ENCODE measurements around the gene HTRA3. TPM values are rescaled to one million over a fixed set of nuclear protein-coding genes. Genes with fewer than 3 reads are reported as not detected.
A peak's percentile ranks its signal among the peaks of the same experiment; 100 is the strongest.

The HTRA3 gene
- total RNA-seq, 1 experiment from 2014 or later = 2.3 TPM

DNA sequence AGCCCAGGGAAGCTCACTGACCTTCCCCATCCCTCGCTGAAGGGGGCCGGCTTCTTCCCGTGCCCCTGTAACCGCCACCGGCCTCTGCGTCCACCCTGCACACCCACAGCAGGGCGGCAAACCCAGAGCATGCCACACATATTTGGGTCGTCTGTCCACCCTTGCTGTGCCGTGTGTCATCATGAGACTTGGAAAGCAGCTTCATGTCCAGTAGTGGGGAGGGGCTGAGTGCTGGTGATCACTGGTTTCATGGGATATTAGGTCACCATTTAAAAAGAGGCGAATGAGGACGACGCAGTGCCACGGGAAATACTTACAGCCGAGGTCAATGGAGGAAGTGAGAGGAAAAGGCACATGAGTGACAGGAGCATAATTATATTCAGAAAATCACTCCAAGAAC lies 74.8 kb downstream of the HTRA3 start (continued):
- no peak for TF ChIP-seq ERG (CRISPR knock-in tag; IDR thresholded peaks at IDR 0.05)
- TF ChIP-seq, protein P1, sequence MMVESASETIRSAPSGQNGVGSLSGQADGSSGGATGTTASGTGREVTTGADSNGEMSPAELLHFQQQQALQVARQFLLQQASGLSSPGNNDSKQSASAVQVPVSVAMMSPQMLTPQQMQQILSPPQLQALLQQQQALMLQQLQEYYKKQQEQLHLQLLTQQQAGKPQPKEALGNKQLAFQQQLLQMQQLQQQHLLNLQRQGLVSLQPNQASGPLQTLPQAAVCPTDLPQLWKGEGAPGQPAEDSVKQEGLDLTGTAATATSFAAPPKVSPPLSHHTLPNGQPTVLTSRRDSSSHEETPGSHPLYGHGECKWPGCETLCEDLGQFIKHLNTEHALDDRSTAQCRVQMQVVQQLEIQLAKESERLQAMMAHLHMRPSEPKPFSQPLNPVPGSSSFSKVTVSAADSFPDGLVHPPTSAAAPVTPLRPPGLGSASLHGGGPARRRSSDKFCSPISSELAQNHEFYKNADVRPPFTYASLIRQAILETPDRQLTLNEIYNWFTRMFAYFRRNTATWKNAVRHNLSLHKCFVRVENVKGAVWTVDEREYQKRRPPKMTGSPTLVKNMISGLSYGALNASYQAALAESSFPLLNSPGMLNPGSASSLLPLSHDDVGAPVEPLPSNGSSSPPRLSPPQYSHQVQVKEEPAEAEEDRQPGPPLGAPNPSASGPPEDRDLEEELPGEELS (CRISPR knock-in tag; IDR thresholded peaks at IDR 0.05) = no peak
- no peak for TF ChIP-seq SOX15 (CRISPR knock-in tag; IDR thresholded peaks at IDR 0.05)
- TF ChIP-seq ELF4 (CRISPR knock-in tag; IDR thresholded peaks at IDR 0.05; ENCODE audit: low read depth) = no peak
- TF ChIP-seq, protein P2, sequence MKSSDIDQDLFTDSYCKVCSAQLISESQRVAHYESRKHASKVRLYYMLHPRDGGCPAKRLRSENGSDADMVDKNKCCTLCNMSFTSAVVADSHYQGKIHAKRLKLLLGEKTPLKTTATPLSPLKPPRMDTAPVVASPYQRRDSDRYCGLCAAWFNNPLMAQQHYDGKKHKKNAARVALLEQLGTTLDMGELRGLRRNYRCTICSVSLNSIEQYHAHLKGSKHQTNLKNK (CRISPR knock-in tag; IDR thresholded peaks at IDR 0.05) = no peak
- no peak for TF ChIP-seq ATF6 (CRISPR knock-in tag; IDR thresholded peaks at IDR 0.05)

DNA sequence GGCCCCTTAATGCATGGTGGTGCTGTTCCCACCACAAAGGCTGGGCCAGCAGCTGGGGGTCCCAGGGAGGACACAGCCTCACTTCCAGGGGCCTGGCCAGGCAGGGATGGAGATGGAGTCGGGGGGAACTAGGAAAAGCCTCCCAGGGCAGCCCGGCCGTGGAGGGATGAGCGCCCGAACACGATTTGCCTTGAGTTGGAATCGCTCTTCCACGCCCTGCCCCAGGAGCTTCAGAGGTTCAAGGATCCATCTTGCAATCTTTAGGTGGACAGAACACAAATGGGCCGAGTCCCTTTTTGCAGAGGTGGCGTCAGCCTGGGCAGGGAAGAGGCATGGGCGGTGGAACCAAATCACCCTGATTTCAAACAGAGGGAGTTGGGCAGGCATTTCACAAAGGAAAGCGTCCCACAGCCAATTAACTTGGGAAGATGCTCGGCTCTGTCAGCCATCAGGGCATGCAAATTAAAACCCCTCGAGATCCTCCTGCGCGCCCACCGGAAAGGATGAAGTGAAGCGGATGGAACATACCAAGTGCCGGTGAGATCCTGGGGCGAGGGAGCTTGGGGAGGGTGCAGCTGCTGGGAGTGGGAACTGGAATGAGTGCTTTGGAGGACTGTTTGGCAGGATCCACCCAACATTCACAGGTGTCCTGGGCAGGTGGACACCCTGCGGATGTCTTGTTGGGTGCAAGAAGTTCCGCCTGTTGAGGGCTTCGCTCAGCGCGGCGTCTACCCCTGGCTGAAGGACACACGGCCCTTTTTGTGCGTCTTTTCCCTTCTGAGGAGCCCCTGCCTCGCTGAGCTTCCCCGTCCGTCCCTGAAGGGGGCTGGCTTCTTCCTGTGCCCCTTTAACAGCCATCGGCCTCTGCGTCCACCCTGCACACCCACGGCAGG lies 75.7 kb downstream of the HTRA3 start:
- TF ChIP-seq NR2C2 (CRISPR knock-in tag; IDR thresholded peaks at IDR 0.05) (no peak), CREB1 (CRISPR knock-in tag; IDR thresholded peaks at IDR 0.05) (no peak), E2F5 (CRISPR knock-in tag; IDR thresholded peaks at IDR 0.05) (no peak), TCF7 (CRISPR knock-in tag; IDR thresholded peaks at IDR 0.05; ENCODE audit: low read depth) (no peak)
- DNase-seq (ENCODE audit: low spot score) = no peak
- Mint-ChIP-seq H3K27ac (peak overlapping the region; percentile 60; the same call in 1 of the 2 replicates), H3K9me3 (no peaks in the 10 kb centered on the region), H3K27me3 (ENCODE audit: low read depth) (peaks cover 5% of the 10 kb centered on the region; the same call in 1 of the 2 replicates), H3K4me1 (peaks cover 10% of the 10 kb centered on the region), H3K36me3 (no peaks in the 10 kb centered on the region), H3K4me3 (no peak overlapping the region)
- ChIA-PET CTCF (interaction anchor here (1.2 to 5.4 kb wide), 2 partner anchors 25 to 78 kb away, joined by 3 to 39 read pairs; no protein-coding TSS in a partner anchor), POLR2A (no interaction called here)
- no peak for ATAC-seq

GRCh38 chr4:8345946-8346814 lies 76.6 kb downstream of the HTRA3 start:
- Mint-ChIP-seq H3K9me3 (no peaks in the 10 kb centered on the region), H3K4me3 (no peak overlapping the region), H3K4me1 (peaks cover 13% of the 10 kb centered on the region), H3K36me3 (no peaks in the 10 kb centered on the region), H3K27me3 (ENCODE audit: low read depth) (peaks cover 11% of the 10 kb centered on the region), H3K27ac (no peak overlapping the region)
- ATAC-seq (no peak), DNase-seq (ENCODE audit: low spot score) (no peak)
- ChIA-PET CTCF (interaction anchor here (0.6 to 1.2 kb wide), 3 partner anchors 26 to 110 kb away, joined by 3 to 8 read pairs (median 3); no protein-coding TSS in a partner anchor), POLR2A (no interaction called here)
- TF ChIP-seq KAT7 (CRISPR knock-in tag; IDR thresholded peaks at IDR 0.05; ENCODE audit: borderline replicate concordance) (no peak), E2F5 (CRISPR knock-in tag; IDR thresholded peaks at IDR 0.05) (no peak), NFE2L1 (CRISPR knock-in tag; IDR thresholded peaks at IDR 0.05) (no peak), NFYB (CRISPR knock-in tag; conservative IDR thresholded peaks at IDR 0.05; ENCODE audit: low read depth) (no peak), RORB (CRISPR knock-in tag; IDR thresholded peaks at IDR 0.05) (no peak), ZNF263 (CRISPR knock-in tag; IDR thresholded peaks at IDR 0.05; ENCODE audit: low read depth) (no peak), SP1 (CRISPR knock-in tag; conservative IDR thresholded peaks at IDR 0.05) (no peak)
- TF ChIP-seq, protein P3, sequence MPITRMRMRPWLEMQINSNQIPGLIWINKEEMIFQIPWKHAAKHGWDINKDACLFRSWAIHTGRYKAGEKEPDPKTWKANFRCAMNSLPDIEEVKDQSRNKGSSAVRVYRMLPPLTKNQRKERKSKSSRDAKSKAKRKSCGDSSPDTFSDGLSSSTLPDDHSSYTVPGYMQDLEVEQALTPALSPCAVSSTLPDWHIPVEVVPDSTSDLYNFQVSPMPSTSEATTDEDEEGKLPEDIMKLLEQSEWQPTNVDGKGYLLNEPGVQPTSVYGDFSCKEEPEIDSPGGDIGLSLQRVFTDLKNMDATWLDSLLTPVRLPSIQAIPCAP (CRISPR knock-in tag; IDR thresholded peaks at IDR 0.05) = no peak
- TF ChIP-seq, protein P4, sequence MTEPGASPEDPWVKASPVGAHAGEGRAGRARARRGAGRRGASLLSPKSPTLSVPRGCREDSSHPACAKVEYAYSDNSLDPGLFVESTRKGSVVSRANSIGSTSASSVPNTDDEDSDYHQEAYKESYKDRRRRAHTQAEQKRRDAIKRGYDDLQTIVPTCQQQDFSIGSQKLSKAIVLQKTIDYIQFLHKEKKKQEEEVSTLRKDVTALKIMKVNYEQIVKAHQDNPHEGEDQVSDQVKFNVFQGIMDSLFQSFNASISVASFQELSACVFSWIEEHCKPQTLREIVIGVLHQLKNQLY (CRISPR knock-in tag; IDR thresholded peaks at IDR 0.05) = no peak
- TF ChIP-seq, protein P5, sequence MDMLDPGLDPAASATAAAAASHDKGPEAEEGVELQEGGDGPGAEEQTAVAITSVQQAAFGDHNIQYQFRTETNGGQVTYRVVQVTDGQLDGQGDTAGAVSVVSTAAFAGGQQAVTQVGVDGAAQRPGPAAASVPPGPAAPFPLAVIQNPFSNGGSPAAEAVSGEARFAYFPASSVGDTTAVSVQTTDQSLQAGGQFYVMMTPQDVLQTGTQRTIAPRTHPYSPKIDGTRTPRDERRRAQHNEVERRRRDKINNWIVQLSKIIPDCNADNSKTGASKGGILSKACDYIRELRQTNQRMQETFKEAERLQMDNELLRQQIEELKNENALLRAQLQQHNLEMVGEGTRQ (CRISPR knock-in tag; IDR thresholded peaks at IDR 0.05) = no peak
